Ovary (tissue), 9 donors: ENCODE data around the gene CRTAP. TPM values are rescaled to one million over a fixed set of nuclear protein-coding genes. Genes with fewer than 3 reads are reported as not detected.

ENCODE experiments used
- DNase-seq, 5 donors: peaks; one replicate each; pipeline ENCODE4 v3.0.0-alpha.2; 2019 to 2020
- H3K27ac ChIP-seq, 2 donors: fragments of 200-600 bp; one replicate each; pipeline versions ENCODE4 v1.5.1 to v1.8.0; 2019 to 2022
- H3K27me3 ChIP-seq: fragments of 200-600 bp; one replicate; pipeline ENCODE4 v1.8.0; 2022
- H3K36me3 ChIP-seq: fragments of 200-600 bp; sonication (generic); one replicate; pipeline ENCODE4 v1.5.1; 2019
- H3K4me1 ChIP-seq: one replicate; pipeline ENCODE4 v1.8.1; 2013; ENCODE audit warnings: mild to moderate bottlenecking, moderate library complexity; ENCODE audit not compliant: insufficient read depth
- H3K4me3 ChIP-seq: fragments of 200-600 bp; sonication (generic); one replicate; pipeline ENCODE4 v1.5.1; 2017
- H3K9me3 ChIP-seq, 2 donors: fragments of 200-600 bp in 1 of 2; sonication (generic) in 1 of 2; one replicate each; pipeline versions ENCODE4 v1.5.1 to v1.8.1; 2013 to 2019; ENCODE audit warnings: mild to moderate bottlenecking in 1 of 2, moderate library complexity in 1 of 2
- EP300 ChIP-seq: sonication (generic); formaldehyde crosslinking; IDR thresholded peaks from one replicate; pipeline ENCODE4 v1.6.1; 2017; ENCODE audit warnings: antibody characterized with exemption
- POLR2A ChIP-seq: fragments of 450-650 bp; IDR thresholded peaks from one replicate; pipeline ENCODE4 v1.6.1; 2017; ENCODE audit warnings: antibody characterized with exemption, mild to moderate bottlenecking, moderate library complexity
- WGBS, 3 donors: extraction: QIAGEN DNeasy Blood & Tissue Kit in 1 of 3; methylation state at CpG; one replicate each; pipeline versions ENCODE4 v1.1.5 to v1.1.7; 2013 to 2017; 5-methylcytosine and 5-hydroxymethylcytosine counted together
- intact Hi-C, 4 donors: fragments of 100-400 bp; cut with DNase I; formaldehyde crosslinking; loops; one replicate each; pipeline versions ENCODE4 v1.11.0 to v1.15.1; 2022 to 2023
- polyA plus RNA-seq, 2 donors: library from polyadenylated mRNA; stranded (reverse); fragments of 200-250 nt in 1 of 2; fragments of 350-450 nt in 1 of 2; fragmentation: Illumina TruSeq in 1 of 2; extraction: RNeasy Lipid Tissue Mini Kit (QIAGEN cat#74804) in 1 of 2; gene quantifications; one replicate each; pipeline ENCODE4 v1.2.3, GENCODE V29; 2013 to 2014
- total RNA-seq, 7 donors: library from RNA; depleted of rRNA in 2 of 7; stranded (reverse); fragments of >200 nt in 2 of 7; fragmentation: NEBNext Ultra II Directional in 3 of 7; extraction: Animal tissue kit (Norgen Biotek cat#: 25700) in 3 of 7; gene quantifications; one replicate each; pipeline versions ENCODE4 v1.1.0 to v1.2.4, GENCODE V29; 2016 to 2023
- TF ChIP-seq, protein P1 (sequence below), 3 donors: fragments of 450-650 bp in 2 of 3; fragments of 200-600 bp in 1 of 3; IDR thresholded peaks; one replicate each; pipeline versions ENCODE4 v1.5.1 to v1.8.0; 2016 to 2022; ENCODE audit warnings: antibody characterized with exemption in 3 of 3, mild to moderate bottlenecking in 1 of 3
- donor health status: DM: no; HTN: no; CAD: no; lungs with moderate emphysema.
- donor health status: DM: no; HTN: no; CAD: no.
- donor health status: Bipolar disorder and iron deficiency.
- donor health status: DM: yes; HTN: yes; CAD: no.
- donor health status: DM: no; HTN: no; CAD: no.
- donor health status: DM: yes; HTN: yes; CAD: no.

Gene CRTAP
- total and polyA plus RNA-seq, 9 donors = 130 to 788 (median 251) TPM

DNA sequence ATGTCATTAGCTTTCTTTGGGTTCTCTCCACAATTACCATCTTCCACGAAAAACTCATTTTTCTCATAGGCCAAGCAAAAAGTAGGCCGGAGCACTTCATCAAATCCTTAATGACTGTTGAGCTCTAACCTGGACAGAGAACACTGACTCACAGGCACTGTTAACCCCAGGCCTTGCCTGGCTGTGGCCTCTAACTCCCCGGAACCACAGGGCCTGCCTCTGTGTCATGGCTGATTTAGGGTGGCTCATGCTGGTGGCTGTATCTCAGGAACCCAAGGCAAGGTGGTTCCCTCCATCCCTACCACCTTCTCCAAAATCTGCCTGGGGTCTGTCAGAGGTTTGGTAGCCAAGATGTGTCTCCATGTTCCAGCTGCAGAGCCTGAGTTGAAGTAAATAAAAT lies 3.6 kb downstream of the CRTAP start:
- DNase-seq = no peak
- TF ChIP-seq POLR2A (no peak), EP300 (no peak)
- TF ChIP-seq, protein P1, sequence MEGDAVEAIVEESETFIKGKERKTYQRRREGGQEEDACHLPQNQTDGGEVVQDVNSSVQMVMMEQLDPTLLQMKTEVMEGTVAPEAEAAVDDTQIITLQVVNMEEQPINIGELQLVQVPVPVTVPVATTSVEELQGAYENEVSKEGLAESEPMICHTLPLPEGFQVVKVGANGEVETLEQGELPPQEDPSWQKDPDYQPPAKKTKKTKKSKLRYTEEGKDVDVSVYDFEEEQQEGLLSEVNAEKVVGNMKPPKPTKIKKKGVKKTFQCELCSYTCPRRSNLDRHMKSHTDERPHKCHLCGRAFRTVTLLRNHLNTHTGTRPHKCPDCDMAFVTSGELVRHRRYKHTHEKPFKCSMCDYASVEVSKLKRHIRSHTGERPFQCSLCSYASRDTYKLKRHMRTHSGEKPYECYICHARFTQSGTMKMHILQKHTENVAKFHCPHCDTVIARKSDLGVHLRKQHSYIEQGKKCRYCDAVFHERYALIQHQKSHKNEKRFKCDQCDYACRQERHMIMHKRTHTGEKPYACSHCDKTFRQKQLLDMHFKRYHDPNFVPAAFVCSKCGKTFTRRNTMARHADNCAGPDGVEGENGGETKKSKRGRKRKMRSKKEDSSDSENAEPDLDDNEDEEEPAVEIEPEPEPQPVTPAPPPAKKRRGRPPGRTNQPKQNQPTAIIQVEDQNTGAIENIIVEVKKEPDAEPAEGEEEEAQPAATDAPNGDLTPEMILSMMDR (IDR thresholded peaks at IDR 0.05) = no peak
- 89 to 97% (median 91%) methylated on average over 3 of the region's 3 CpGs for WGBS, 3 donors
- intact Hi-C loops = no loop called here
- Histone ChIP-seq H3K4me1 (no peaks in the 10 kb centered on the region), H3K36me3 (no peaks in the 10 kb centered on the region), H3K27ac (no peak overlapping the region), H3K4me3 (no peak overlapping the region), H3K9me3 (no peaks in the 10 kb centered on the region), H3K27me3 (no peaks in the 10 kb centered on the region)

DNA sequence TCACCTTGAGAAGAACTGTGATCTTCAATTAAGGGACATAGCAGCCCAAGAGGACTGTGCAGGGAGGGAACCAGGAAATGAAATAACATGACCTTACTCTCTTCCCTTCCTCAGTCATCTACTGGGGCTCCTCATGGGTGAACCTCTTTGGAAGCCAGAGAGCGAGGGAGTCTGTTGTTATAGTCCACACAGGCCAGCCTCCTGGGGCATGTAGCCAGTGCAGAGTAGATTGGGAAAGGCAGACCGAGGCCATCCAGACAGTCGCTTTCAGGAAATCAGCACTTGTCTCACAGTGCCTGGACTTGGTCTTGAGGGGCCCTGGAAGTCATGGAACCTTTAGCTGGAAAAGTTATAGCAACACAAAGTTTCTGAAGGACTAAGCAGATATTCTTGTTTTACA lies 6.1 kb downstream of the CRTAP start:
- DNase-seq = no peak
- Histone ChIP-seq H3K27ac (no peak overlapping the region), H3K9me3 (no peaks in the 10 kb centered on the region), H3K36me3 (no peaks in the 10 kb centered on the region), H3K4me3 (no peak overlapping the region), H3K27me3 (no peaks in the 10 kb centered on the region), H3K4me1 (no peaks in the 10 kb centered on the region)
- 45 to 64% (median 60%) methylated on average over 3 of the region's 3 CpGs for WGBS, 3 donors
- intact Hi-C loops = no loop called here
- TF ChIP-seq EP300 = no peak
- TF ChIP-seq, protein P1 (IDR thresholded peaks at IDR 0.05) = no peak
- no peak for TF ChIP-seq POLR2A

DNA sequence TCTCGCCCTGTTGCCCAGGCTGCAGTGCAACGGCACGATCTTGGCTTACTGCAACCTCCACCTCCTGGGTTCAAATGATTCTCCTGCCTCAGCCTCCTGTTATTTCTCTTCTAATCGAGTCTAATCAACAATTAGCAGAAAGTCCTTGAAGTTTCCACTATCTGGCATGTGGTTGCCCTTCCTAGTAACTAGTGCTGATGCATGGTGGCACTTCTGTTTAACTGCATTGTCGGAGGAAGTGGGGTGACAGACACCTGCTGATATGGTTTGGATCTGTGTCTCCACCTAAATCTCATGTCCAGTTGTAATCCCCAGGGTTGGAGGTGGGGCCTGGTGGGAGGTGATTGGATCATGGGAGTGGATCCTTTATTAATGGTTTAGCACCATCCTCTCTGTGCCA lies 9.2 kb downstream of the CRTAP start:
- Histone ChIP-seq H3K9me3 (no peaks in the 10 kb centered on the region), H3K4me1 (no peaks in the 10 kb centered on the region), H3K27me3 (no peaks in the 10 kb centered on the region), H3K4me3 (no peak overlapping the region), H3K36me3 (no peaks in the 10 kb centered on the region), H3K27ac (no peak overlapping the region)
- TF ChIP-seq POLR2A = no peak
- TF ChIP-seq, protein P1 (IDR thresholded peaks at IDR 0.05) = no peak
- no peak for TF ChIP-seq EP300
- intact Hi-C loops = no loop called here
- no peak for DNase-seq
- 82 to 86% (median 82%) methylated on average over 5 of the region's 5 CpGs for WGBS, 3 donors

DNA sequence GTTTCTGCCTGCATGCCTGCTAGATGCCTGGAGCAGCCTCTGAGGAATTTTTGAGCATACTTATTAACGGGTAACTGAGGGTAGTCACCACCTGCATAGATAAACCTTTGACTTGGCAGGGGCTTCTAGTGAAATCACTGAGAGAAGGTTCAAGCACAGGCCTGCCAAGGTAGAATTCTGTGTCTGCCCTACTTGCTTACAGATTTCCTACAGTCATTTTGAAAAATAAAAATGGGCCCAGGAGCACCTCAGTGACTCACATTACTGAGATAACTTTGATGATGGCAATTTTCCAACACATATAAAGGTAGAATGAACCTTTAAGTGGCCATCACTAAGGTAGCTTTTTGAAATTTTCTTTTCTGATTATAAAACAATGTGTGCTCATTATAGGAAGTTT lies 10.8 kb downstream of the CRTAP start:
- Histone ChIP-seq H3K9me3 (no peaks in the 10 kb centered on the region), H3K27ac (no peak overlapping the region), H3K27me3 (no peaks in the 10 kb centered on the region), H3K4me1 (no peaks in the 10 kb centered on the region), H3K4me3 (no peak overlapping the region), H3K36me3 (no peaks in the 10 kb centered on the region)
- no peak for TF ChIP-seq EP300
- TF ChIP-seq, protein P1 (IDR thresholded peaks at IDR 0.05) = no peak
- no peak for TF ChIP-seq POLR2A
- intact Hi-C loops = no loop called here
- no peak for DNase-seq
- 48 to 57% (median 51%) methylated on average over 1 of the region's 1 CpG for WGBS, 3 donors

DNA sequence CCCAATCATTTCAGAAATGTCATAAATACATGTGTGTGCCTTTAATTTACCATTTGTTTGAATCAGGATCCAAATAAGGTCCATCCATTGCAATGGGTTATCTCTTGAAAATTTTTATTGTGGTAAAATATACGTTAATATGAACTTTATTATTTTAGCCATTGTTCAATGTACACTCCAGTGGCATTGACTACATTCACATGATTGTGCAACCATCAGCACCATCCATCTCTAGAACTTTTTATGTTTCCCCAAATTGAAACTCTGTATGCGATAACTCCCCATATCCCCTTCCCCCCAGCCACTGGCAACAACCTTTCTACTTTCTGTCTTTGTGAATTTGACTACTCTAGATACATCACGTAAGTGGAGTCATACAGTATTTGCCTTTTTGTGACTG lies 12.0 kb downstream of the CRTAP start:
- H3K36me3 ChIP-seq = no peaks in the 10 kb centered on the region
- intact Hi-C loops = no loop called here
- WGBS, 3 donors = 83 to 89% (median 88%) methylated on average over 3 of the region's 3 CpGs
- no peak for TF ChIP-seq POLR2A
- TF ChIP-seq EP300 = no peak
- TF ChIP-seq, protein P1 (IDR thresholded peaks at IDR 0.05) = no peak
- no peak overlapping the region for H3K27ac ChIP-seq
- no peak overlapping the region for H3K4me3 ChIP-seq
- DNase-seq = no peak
- H3K4me1 ChIP-seq = no peaks in the 10 kb centered on the region
- no peaks in the 10 kb centered on the region for H3K27me3 ChIP-seq
- H3K9me3 ChIP-seq = no peaks in the 10 kb centered on the region
